GM12878 (cell line): ENCODE results near the gene KASH5. TPM values are rescaled to one million over a fixed set of nuclear protein-coding genes. Genes with fewer than 3 reads are reported as not detected.

ENCODE experiments used
- ATAC-seq: fragments of 200-7000 bp; cut with Tn5 transposase; 3 replicates; pipeline ENCODE4 v1.9.1; 2020; ENCODE audit warnings: mild to moderate bottlenecking, moderate library complexity
- BruUV-seq: library from RNA; stranded (reverse); fragments of 400-500 nt; replicated peaks from 2 replicates; lab custom pipeline; 2021; lab: Mats Ljungman, UMichigan
- CTCF ChIA-PET: fragments of 300-600 bp; sonication (Branson Sonifier 250); formaldehyde crosslinking; extraction: SDS; loops from one replicate; lab custom pipeline; 2021; ENCODE audit warnings: inconsistent platforms; lab: Yijun Ruan, JAX
- POLR2A ChIA-PET: fragments of 350-600 bp; formaldehyde crosslinking; extraction: SDS; loops from one replicate; lab custom pipeline; 2021; ENCODE audit warnings: inconsistent platforms; lab: Charles Lee
- RAD21 ChIA-PET: fragments of 300-600 bp; sonication (Branson Sonifier 250); formaldehyde crosslinking; loops from one replicate; lab custom pipeline; 2023; ENCODE audit warnings: antibody characterized with exemption; ENCODE audit not compliant: unreplicated experiment; lab: Charles Lee
- SMC1A ChIA-PET: fragments of 300-600 bp; sonication (Branson Sonifier 250); formaldehyde crosslinking; loops from one replicate; lab custom pipeline; 2023; ENCODE audit not compliant: unreplicated experiment, uncharacterized antibody; lab: Charles Lee
- DNase-seq: peaks from one replicate; pipeline ENCODE4 v3.0.0-alpha.2; 2011; ENCODE audit warnings: low read depth, low spot score
- FAIRE-seq: peaks from 3 replicates; lab custom pipeline; 2011; peaks lifted over from hg19 to GRCh38; lab: Jason Lieb, UNC
- H2AFZ ChIP-seq: 2 replicates; pipeline ENCODE4 v1.6.0; 2011; ENCODE audit warnings: low read depth, low read length, control low read depth; ENCODE audit not compliant: control insufficient read depth
- H3K27ac ChIP-seq: 2 replicates; pipeline ENCODE4 v1.5.1; 2011; ENCODE audit warnings: control low read depth; ENCODE audit not compliant: control insufficient read depth, insufficient read depth
- H3K27me3 ChIP-seq, 2 experiments: replicated peaks in 1 of 2; 2 replicates each; pipeline versions ENCODE4 v1.6.0 to v1.6.1; 2011; ENCODE audit warnings: low read length in 1 of 2; ENCODE audit not compliant: control insufficient read depth in 2 of 2, insufficient read depth in 2 of 2
- H3K36me3 ChIP-seq, 2 experiments: 2 replicates each; pipeline ENCODE4 v1.5.1; 2011; ENCODE audit warnings: low read length in 1 of 2; ENCODE audit not compliant: control insufficient read depth in 2 of 2, insufficient read depth in 2 of 2
- H3K4me1 ChIP-seq: 2 replicates; pipeline ENCODE4 v1.6.1; 2011; ENCODE audit warnings: mild to moderate bottlenecking, low read length, moderate library complexity, mixed read lengths; ENCODE audit not compliant: control insufficient read depth, insufficient read depth
- H3K4me2 ChIP-seq: 2 replicates; pipeline ENCODE4 v1.6.0; 2011; ENCODE audit warnings: control low read depth; ENCODE audit not compliant: control insufficient read depth, insufficient read depth
- H3K4me3 ChIP-seq: fragments of 200-600 bp; sonication (generic); 2 replicates; pipeline ENCODE4 v1.5.1; 2016
- H3K79me2 ChIP-seq: 2 replicates; pipeline ENCODE4 v1.6.0; 2011; ENCODE audit warnings: low read length; ENCODE audit not compliant: control insufficient read depth, insufficient read depth
- H3K9ac ChIP-seq: 2 replicates; pipeline ENCODE4 v1.8.0; 2011; ENCODE audit warnings: low read length, control low read depth, mixed read lengths; ENCODE audit not compliant: control insufficient read depth, insufficient read depth
- H3K9me3 ChIP-seq: replicated peaks from 3 replicates; pipeline ENCODE4 v1.5.1; 2011; ENCODE audit warnings: mild to moderate bottlenecking, low read length; ENCODE audit not compliant: control insufficient read depth, insufficient read depth
- H4K20me1 ChIP-seq: 2 replicates; pipeline ENCODE4 v1.6.0; 2011; ENCODE audit not compliant: control insufficient read depth, insufficient read depth
- EED ChIP-seq: sonication (generic); IDR thresholded peaks from 2 replicates; pipeline ENCODE4 v1.6.1; 2016; ENCODE audit warnings: antibody characterized with exemption, low read depth
- ETV6 ChIP-seq, 2 experiments: fragments of 450-650 bp in 1 of 2; IDR thresholded peaks in 1 of 2; conservative IDR thresholded peaks in 1 of 2; 2 replicates each; pipeline ENCODE4 v1.6.1; 2014; ENCODE audit warnings: antibody characterized with exemption in 1 of 2, borderline replicate concordance in 1 of 2, low read depth in 1 of 2, mild to moderate bottlenecking in 1 of 2, moderate library complexity in 1 of 2
- FOXK2 ChIP-seq: fragments of 450-650 bp; IDR thresholded peaks from 2 replicates; pipeline ENCODE4 v1.6.1; 2017; ENCODE audit warnings: mild to moderate bottlenecking, moderate library complexity
- HDAC6 ChIP-seq: fragments of 200-600 bp; sonication (generic); IDR thresholded peaks from one replicate; pipeline ENCODE4 v1.8.0; 2017; ENCODE audit warnings: antibody characterized with exemption; ENCODE audit not compliant: unreplicated experiment
- PML ChIP-seq: IDR thresholded peaks from 2 replicates; pipeline ENCODE4 v1.6.1; 2012; ENCODE audit warnings: low read length, inconsistent platforms
- POU2F2 ChIP-seq: IDR thresholded peaks from 3 replicates; pipeline ENCODE4 v1.6.1; 2011; ENCODE audit warnings: low read depth, mild to moderate bottlenecking, low read length, borderline replicate concordance
- SIN3A ChIP-seq: IDR thresholded peaks from 2 replicates; pipeline ENCODE4 v1.6.1; 2012; ENCODE audit warnings: low read depth, low read length, improper control_type of control experiment
- SIX5 ChIP-seq: IDR thresholded peaks from 2 replicates; pipeline ENCODE4 v1.6.1; 2011; ENCODE audit warnings: mild to moderate bottlenecking, low read depth, low read length, moderate library complexity; ENCODE audit not compliant: severe bottlenecking
- TCF7 ChIP-seq: IDR thresholded peaks from 2 replicates; pipeline ENCODE4 v1.6.1; 2014; ENCODE audit warnings: antibody characterized with exemption, borderline replicate concordance
- WRNIP1 ChIP-seq: IDR thresholded peaks from 2 replicates; pipeline ENCODE4 v1.6.1; 2011; ENCODE audit warnings: low read depth, low read length, improper control_type of control experiment, borderline replicate concordance
- ZNF24 ChIP-seq: fragments of 450-650 bp; IDR thresholded peaks from 2 replicates; pipeline ENCODE4 v1.6.1; 2017; ENCODE audit warnings: antibody characterized with exemption, mild to moderate bottlenecking
- ZZZ3 ChIP-seq: IDR thresholded peaks from 2 replicates; pipeline ENCODE4 v1.6.1; 2011; ENCODE audit warnings: low read depth; ENCODE audit not compliant: control insufficient read depth, insufficient read length
- WGBS: methylation state at CpG from one replicate; pipeline ENCODE4 v1.1.6; 2016; ENCODE audit warnings: low lambda C conversion rate; ENCODE audit not compliant: insufficient replicate concordance, insufficient coverage; ENCODE audit errors: missing lambda C conversion rate; 5-methylcytosine and 5-hydroxymethylcytosine counted together
- in situ Hi-C: fragments of 300-500 bp; cut with MboI; formaldehyde crosslinking; loops from 9 replicates; pipeline ENCODE4 v1.14.3; 2018; ENCODE audit warnings: mixed read lengths
- intact Hi-C: fragments of 100-400 bp; cut with micrococcal nuclease; formaldehyde crosslinking; loops from one replicate; pipeline ENCODE4 v1.14.2; 2022; ENCODE audit not compliant: unreplicated experiment
- polyA plus RNA-seq, 11 experiments: library from polyadenylated mRNA; depleted of rRNA in 4 of 11; unstranded in 6 of 11; stranded (reverse) in 5 of 11; fragments of >200 nt; fragmentation: Nextera tagmentation in 4 of 11; fragmentation: Illumina TruSeq in 1 of 11; extraction: Ambion mirVana in 4 of 11; extraction: Trizol in 1 of 11; gene quantifications; 1 replicate in 1 of 11; 2 replicates in 10 of 11; pipeline versions ENCODE4 v1.2.1 to v1.2.3, GENCODE V29; 2011 to 2016; ENCODE audit warnings: inconsistent platforms in 2 of 11, missing spikeins in 2 of 11, low read depth in 1 of 11
- total RNA-seq, 4 experiments: library from RNA; depleted of rRNA in 3 of 4; stranded (reverse); fragments of >200 nt in 3 of 4; fragmentation: Illumina TruSeq in 1 of 4; extraction: Trizol in 1 of 4; gene quantifications; 2 replicates each; pipeline versions ENCODE4 v1.2.1 to v1.2.3, GENCODE V29; 2013 to 2021
- TF ChIP-seq, protein P1 (sequence below): IDR thresholded peaks from 2 replicates; pipeline ENCODE4 v1.6.1; 2011; ENCODE audit warnings: borderline replicate concordance, low read depth, mild to moderate bottlenecking, moderate library complexity, low read length; ENCODE audit not compliant: insufficient read depth, poor library complexity, severe bottlenecking
- TF ChIP-seq, protein P2 (sequence below): IDR thresholded peaks from 2 replicates; pipeline ENCODE4 v1.6.1; 2012; ENCODE audit warnings: improper control_type of control experiment, low read depth, low read length; ENCODE audit not compliant: insufficient replicate concordance
- TF ChIP-seq, protein P3 (sequence below): fragments of 450-650 bp; IDR thresholded peaks from 2 replicates; pipeline ENCODE4 v1.6.1; 2018; ENCODE audit warnings: mild to moderate bottlenecking, low read depth, moderate library complexity; ENCODE audit not compliant: partially characterized antibody

Gene KASH5
- total and polyA plus RNA-seq, 10 of the 15 experiments (the other 5 are each of a cell fraction or from before 2014, with no cell fraction given) = 0.03 to 0.06 (median 0.05) TPM; not detected in 7

DNA sequence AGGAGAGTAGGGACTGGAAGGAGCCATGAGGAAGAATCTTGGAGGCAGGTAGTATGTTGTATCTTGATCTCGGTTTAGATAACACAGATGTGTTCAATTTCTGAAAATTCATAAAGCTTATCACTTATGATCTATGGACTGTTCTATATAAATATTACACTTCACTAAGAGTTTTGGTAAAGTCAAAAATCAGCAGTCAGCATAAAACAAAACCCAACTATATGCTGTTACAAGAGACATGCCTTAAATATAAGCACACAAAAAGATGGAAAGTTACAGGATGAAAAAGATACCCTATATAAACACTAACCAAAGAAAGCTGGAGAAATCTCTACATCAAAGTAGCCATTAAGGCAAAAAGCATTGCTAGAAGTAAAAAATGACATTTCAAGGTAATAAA, 4.5 kb upstream of the KASH5 start:
- H3K36me3 ChIP-seq = no peaks in the 10 kb centered on the region
- ChIA-PET CTCF (interaction anchor here (0.6 to 1.8 kb wide), 6 partner anchors 33 to 286 kb away, joined by 3 to 4 read pairs (median 3); no protein-coding TSS in a partner anchor), POLR2A (interaction anchor here (0.5 kb wide), 1 partner anchor 435 kb away, joined by 4 read pairs; no protein-coding TSS in a partner anchor), SMC1A (interaction anchor here (0.7 to 1.7 kb wide), 4 partner anchors 9 to 121 kb away, joined by 3 to 5 read pairs (median 4); no protein-coding TSS in a partner anchor), RAD21 (no interaction called here)
- no peaks in the 10 kb centered on the region for H3K9me3 ChIP-seq
- TF ChIP-seq, protein P1, sequence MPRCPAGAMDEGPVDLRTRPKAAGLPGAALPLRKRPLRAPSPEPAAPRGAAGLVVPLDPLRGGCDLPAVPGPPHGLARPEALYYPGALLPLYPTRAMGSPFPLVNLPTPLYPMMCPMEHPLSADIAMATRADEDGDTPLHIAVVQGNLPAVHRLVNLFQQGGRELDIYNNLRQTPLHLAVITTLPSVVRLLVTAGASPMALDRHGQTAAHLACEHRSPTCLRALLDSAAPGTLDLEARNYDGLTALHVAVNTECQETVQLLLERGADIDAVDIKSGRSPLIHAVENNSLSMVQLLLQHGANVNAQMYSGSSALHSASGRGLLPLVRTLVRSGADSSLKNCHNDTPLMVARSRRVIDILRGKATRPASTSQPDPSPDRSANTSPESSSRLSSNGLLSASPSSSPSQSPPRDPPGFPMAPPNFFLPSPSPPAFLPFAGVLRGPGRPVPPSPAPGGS = no peak
- no peak for TF ChIP-seq PML
- TF ChIP-seq WRNIP1 = no peak
- no peak for TF ChIP-seq SIX5
- no peak for TF ChIP-seq SIN3A
- TF ChIP-seq POU2F2 = no peak
- TF ChIP-seq EED = no peak
- TF ChIP-seq HDAC6 = no peak
- TF ChIP-seq, protein P2, sequence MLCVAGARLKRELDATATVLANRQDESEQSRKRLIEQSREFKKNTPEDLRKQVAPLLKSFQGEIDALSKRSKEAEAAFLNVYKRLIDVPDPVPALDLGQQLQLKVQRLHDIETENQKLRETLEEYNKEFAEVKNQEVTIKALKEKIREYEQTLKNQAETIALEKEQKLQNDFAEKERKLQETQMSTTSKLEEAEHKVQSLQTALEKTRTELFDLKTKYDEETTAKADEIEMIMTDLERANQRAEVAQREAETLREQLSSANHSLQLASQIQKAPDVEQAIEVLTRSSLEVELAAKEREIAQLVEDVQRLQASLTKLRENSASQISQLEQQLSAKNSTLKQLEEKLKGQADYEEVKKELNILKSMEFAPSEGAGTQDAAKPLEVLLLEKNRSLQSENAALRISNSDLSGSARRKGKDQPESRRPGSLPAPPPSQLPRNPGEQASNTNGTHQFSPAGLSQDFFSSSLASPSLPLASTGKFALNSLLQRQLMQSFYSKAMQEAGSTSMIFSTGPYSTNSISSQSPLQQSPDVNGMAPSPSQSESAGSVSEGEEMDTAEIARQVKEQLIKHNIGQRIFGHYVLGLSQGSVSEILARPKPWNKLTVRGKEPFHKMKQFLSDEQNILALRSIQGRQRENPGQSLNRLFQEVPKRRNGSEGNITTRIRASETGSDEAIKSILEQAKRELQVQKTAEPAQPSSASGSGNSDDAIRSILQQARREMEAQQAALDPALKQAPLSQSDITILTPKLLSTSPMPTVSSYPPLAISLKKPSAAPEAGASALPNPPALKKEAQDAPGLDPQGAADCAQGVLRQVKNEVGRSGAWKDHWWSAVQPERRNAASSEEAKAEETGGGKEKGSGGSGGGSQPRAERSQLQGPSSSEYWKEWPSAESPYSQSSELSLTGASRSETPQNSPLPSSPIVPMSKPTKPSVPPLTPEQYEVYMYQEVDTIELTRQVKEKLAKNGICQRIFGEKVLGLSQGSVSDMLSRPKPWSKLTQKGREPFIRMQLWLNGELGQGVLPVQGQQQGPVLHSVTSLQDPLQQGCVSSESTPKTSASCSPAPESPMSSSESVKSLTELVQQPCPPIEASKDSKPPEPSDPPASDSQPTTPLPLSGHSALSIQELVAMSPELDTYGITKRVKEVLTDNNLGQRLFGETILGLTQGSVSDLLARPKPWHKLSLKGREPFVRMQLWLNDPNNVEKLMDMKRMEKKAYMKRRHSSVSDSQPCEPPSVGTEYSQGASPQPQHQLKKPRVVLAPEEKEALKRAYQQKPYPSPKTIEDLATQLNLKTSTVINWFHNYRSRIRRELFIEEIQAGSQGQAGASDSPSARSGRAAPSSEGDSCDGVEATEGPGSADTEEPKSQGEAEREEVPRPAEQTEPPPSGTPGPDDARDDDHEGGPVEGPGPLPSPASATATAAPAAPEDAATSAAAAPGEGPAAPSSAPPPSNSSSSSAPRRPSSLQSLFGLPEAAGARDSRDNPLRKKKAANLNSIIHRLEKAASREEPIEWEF = no peak
- no peak for TF ChIP-seq ZNF24
- TF ChIP-seq, protein P3, sequence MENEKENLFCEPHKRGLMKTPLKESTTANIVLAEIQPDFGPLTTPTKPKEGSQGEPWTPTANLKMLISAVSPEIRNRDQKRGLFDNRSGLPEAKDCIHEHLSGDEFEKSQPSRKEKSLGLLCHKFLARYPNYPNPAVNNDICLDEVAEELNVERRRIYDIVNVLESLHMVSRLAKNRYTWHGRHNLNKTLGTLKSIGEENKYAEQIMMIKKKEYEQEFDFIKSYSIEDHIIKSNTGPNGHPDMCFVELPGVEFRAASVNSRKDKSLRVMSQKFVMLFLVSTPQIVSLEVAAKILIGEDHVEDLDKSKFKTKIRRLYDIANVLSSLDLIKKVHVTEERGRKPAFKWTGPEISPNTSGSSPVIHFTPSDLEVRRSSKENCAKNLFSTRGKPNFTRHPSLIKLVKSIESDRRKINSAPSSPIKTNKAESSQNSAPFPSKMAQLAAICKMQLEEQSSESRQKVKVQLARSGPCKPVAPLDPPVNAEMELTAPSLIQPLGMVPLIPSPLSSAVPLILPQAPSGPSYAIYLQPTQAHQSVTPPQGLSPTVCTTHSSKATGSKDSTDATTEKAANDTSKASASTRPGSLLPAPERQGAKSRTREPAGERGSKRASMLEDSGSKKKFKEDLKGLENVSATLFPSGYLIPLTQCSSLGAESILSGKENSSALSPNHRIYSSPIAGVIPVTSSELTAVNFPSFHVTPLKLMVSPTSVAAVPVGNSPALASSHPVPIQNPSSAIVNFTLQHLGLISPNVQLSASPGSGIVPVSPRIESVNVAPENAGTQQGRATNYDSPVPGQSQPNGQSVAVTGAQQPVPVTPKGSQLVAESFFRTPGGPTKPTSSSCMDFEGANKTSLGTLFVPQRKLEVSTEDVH = no peak
- TF ChIP-seq ZZZ3 = no peak
- no peak for TF ChIP-seq TCF7
- TF ChIP-seq FOXK2 = no peak
- no peak for TF ChIP-seq ETV6 (conservative IDR thresholded peaks at IDR 0.05 in 1 of 2, IDR thresholded peaks at IDR 0.05 in 1 of 2; ENCODE audit: borderline replicate concordance in 1 of 2, low read depth in 1 of 2)
- DNase-seq (no peak), ATAC-seq (no peak), FAIRE-seq (no peak)
- no peak overlapping the region for H3K4me2 ChIP-seq
- no peak overlapping the region for H3K27ac ChIP-seq
- intact Hi-C loops (no loop called here), in situ Hi-C loops (no loop called here)
- no peaks in the 10 kb centered on the region for H4K20me1 ChIP-seq
- no peak overlapping the region for H2AFZ ChIP-seq
- 41% methylated on average over 1 of the region's 1 CpG for WGBS
- H3K79me2 ChIP-seq = no peaks in the 10 kb centered on the region
- H3K4me1 ChIP-seq = no peaks in the 10 kb centered on the region
- H3K4me3 ChIP-seq = no peak overlapping the region
- BruUV-seq = no TSS peak
- no peak overlapping the region for H3K9ac ChIP-seq
- no peaks in the 10 kb centered on the region for H3K27me3 ChIP-seq
